ENCODE measurements around the gene ZDHHC5. TPM values are rescaled to one million over a fixed set of nuclear protein-coding genes. Genes with fewer than 3 reads are reported as not detected.

The ZDHHC5 gene
- total and polyA plus RNA-seq, 2 of the 13 experiments (the other 11 are each of a cell fraction or from before 2014, with no cell fraction given) = 26.6 to 34.0 TPM

DNA sequence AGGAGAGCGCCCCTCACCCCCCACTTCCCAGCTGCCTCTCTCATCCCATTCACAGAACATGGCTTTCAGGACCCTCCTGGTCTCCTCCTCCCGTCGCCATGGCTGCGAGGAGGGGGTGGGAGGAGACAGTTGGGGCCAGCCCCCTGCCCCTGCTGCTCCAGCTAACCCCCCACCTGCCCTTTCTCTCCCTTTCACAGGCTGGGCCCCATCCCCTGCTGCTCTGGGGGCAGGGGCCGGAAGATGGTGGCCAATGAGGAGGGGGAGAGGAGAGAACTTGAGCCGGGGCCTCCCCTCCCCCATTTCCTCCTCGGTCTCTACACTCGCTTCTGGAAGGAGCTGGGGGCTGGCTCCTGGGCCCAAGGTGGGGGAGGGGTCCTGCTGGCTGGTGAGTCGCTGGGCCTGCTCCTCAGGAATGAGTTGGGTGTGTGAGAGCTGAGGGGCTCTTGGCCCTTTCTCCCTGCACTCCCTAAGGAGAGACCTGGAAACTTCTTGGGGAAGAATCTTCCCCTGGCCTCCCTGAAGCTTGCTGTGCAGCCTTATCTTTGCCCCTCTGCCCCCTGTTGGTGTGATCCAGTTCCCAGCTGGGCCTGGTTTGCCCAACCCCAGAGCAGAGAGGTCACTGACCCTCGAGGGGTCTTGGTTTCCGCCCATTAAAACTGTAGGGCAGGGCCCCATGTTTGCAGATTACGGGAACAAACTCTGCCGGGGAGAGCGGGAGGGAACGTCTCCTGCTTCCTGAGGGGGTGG, 28.4 kb upstream of the ZDHHC5 start (continued):
- TF ChIP-seq, protein P1, sequence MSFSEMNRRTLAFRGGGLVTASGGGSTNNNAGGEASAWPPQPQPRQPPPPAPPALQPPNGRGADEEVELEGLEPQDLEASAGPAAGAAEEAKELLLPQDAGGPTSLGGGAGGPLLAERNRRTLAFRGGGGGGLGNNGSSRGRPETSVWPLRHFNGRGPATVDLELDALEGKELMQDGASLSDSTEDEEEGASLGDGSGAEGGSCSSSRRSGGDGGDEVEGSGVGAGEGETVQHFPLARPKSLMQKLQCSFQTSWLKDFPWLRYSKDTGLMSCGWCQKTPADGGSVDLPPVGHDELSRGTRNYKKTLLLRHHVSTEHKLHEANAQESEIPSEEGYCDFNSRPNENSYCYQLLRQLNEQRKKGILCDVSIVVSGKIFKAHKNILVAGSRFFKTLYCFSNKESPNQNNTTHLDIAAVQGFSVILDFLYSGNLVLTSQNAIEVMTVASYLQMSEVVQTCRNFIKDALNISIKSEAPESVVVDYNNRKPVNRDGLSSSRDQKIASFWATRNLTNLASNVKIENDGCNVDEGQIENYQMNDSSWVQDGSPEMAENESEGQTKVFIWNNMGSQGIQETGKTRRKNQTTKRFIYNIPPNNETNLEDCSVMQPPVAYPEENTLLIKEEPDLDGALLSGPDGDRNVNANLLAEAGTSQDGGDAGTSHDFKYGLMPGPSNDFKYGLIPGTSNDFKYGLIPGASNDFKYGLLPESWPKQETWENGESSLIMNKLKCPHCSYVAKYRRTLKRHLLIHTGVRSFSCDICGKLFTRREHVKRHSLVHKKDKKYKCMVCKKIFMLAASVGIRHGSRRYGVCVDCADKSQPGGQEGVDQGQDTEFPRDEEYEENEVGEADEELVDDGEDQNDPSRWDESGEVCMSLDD (CRISPR knock-in tag; IDR thresholded peaks at IDR 0.05; ENCODE audit: borderline replicate concordance) = no peak
- TF ChIP-seq CCDC6 (CRISPR knock-in tag; IDR thresholded peaks at IDR 0.05) (no peak), SATB2 (CRISPR knock-in tag; IDR thresholded peaks at IDR 0.05) (no peak), TMF1 (CRISPR knock-in tag; IDR thresholded peaks at IDR 0.05; ENCODE audit: low read depth) (no peak), ZNF670 (CRISPR knock-in tag; IDR thresholded peaks at IDR 0.05; ENCODE audit: borderline replicate concordance) (no peak), ZSCAN31 (CRISPR knock-in tag; IDR thresholded peaks at IDR 0.05; ENCODE audit: low read depth) (0 out of 2 replicates have a peak, but pooled peaks have one; percentile 28), ZNF230 (CRISPR knock-in tag; IDR thresholded peaks at IDR 0.05) (no peak), NR2F2 (IDR thresholded peaks at IDR 0.05; ENCODE audit: borderline replicate concordance, low read depth) (peak; percentile 76), HNRNPK (IDR thresholded peaks at IDR 0.05; ENCODE audit: low read depth, low read length, poor library complexity, severe bottlenecking) (no peak), HNF4A (CRISPR knock-in tag; IDR thresholded peaks at IDR 0.05) (peak; percentile 64), ZNF407 (CRISPR knock-in tag; IDR thresholded peaks at IDR 0.05; ENCODE audit: not compliant biosample characterization) (no peak), PAWR (CRISPR knock-in tag; IDR thresholded peaks at IDR 0.05; ENCODE audit: borderline replicate concordance) (no peak), ZNF75D (CRISPR knock-in tag; IDR thresholded peaks at IDR 0.05; ENCODE audit: borderline replicate concordance) (no peak), DNMT3B (CRISPR knock-in tag; conservative IDR thresholded peaks at IDR 0.05) (no peak)
- TF ChIP-seq, protein P2, sequence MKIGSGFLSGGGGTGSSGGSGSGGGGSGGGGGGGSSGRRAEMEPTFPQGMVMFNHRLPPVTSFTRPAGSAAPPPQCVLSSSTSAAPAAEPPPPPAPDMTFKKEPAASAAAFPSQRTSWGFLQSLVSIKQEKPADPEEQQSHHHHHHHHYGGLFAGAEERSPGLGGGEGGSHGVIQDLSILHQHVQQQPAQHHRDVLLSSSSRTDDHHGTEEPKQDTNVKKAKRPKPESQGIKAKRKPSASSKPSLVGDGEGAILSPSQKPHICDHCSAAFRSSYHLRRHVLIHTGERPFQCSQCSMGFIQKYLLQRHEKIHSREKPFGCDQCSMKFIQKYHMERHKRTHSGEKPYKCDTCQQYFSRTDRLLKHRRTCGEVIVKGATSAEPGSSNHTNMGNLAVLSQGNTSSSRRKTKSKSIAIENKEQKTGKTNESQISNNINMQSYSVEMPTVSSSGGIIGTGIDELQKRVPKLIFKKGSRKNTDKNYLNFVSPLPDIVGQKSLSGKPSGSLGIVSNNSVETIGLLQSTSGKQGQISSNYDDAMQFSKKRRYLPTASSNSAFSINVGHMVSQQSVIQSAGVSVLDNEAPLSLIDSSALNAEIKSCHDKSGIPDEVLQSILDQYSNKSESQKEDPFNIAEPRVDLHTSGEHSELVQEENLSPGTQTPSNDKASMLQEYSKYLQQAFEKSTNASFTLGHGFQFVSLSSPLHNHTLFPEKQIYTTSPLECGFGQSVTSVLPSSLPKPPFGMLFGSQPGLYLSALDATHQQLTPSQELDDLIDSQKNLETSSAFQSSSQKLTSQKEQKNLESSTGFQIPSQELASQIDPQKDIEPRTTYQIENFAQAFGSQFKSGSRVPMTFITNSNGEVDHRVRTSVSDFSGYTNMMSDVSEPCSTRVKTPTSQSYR (CRISPR knock-in tag; IDR thresholded peaks at IDR 0.05; ENCODE audit: borderline replicate concordance) = peak; percentile 75
